Liver (tissue), 9 donors: ENCODE results near the gene CRHR1. TPM values are rescaled to one million over a fixed set of nuclear protein-coding genes. Genes with fewer than 3 reads are reported as not detected.

Experiments
- DNase-seq: peaks from one replicate; pipeline ENCODE4 v3.0.0-alpha.2; 2017; ENCODE audit warnings: low spot score
- H3K27ac ChIP-seq, 2 donors: one replicate each; pipeline ENCODE4 v1.7.0; 2013; ENCODE audit warnings: inconsistent platforms in 2 of 2, low read length in 2 of 2, control low read depth in 1 of 2, low read depth in 1 of 2, mild to moderate bottlenecking in 1 of 2
- H3K27me3 ChIP-seq, 4 donors: one replicate each; pipeline versions ENCODE4 v1.6.1 to v1.7.0; 2013; ENCODE audit warnings: low read length in 3 of 4, inconsistent platforms in 1 of 4, mild to moderate bottlenecking in 1 of 4, moderate library complexity in 1 of 4; ENCODE audit not compliant: control insufficient read depth in 4 of 4, insufficient read depth in 4 of 4
- H3K36me3 ChIP-seq, 4 donors: one replicate each; pipeline versions ENCODE4 v1.6.1 to v1.7.0; 2013; ENCODE audit warnings: low read length in 3 of 4, mild to moderate bottlenecking in 3 of 4, low read depth in 1 of 4, moderate library complexity in 1 of 4; ENCODE audit not compliant: control insufficient read depth in 4 of 4, insufficient read depth in 3 of 4
- H3K4me1 ChIP-seq, 4 donors: one replicate each; pipeline versions ENCODE4 v1.6.1 to v1.7.0; 2013; ENCODE audit warnings: low read length in 3 of 4, mild to moderate bottlenecking in 3 of 4, moderate library complexity in 1 of 4; ENCODE audit not compliant: control insufficient read depth in 4 of 4, insufficient read depth in 4 of 4
- H3K4me3 ChIP-seq, 3 donors: one replicate each; pipeline versions ENCODE4 v1.6.1 to v1.7.0; 2013; ENCODE audit warnings: low read length in 3 of 3, control low read depth in 1 of 3, low read depth in 1 of 3, mild to moderate bottlenecking in 1 of 3
- H3K9ac ChIP-seq, 2 donors: one replicate each; pipeline ENCODE4 v1.7.0; 2013; ENCODE audit warnings: low read length in 2 of 2, mild to moderate bottlenecking in 2 of 2, moderate library complexity in 2 of 2, control low read depth in 1 of 2, low read depth in 1 of 2
- H3K9me3 ChIP-seq, 4 donors: one replicate each; pipeline versions ENCODE4 v1.6.1 to v1.7.0; 2013; ENCODE audit warnings: low read length in 3 of 4; ENCODE audit not compliant: control insufficient read depth in 4 of 4
- FOXA1 ChIP-seq: IDR thresholded peaks from 2 replicates; pipeline ENCODE4 v1.6.1; 2016; ENCODE audit warnings: antibody characterized with exemption
- HNF4G ChIP-seq: IDR thresholded peaks from 2 replicates; pipeline ENCODE4 v1.6.1; 2016; ENCODE audit warnings: antibody characterized with exemption
- NR2F2 ChIP-seq: IDR thresholded peaks from 2 replicates; pipeline ENCODE4 v1.6.1; 2016; ENCODE audit warnings: antibody characterized with exemption
- SP1 ChIP-seq: IDR thresholded peaks from 2 replicates; pipeline ENCODE4 v1.6.1; 2018; ENCODE audit warnings: antibody characterized with exemption, mild to moderate bottlenecking
- TAF1 ChIP-seq: conservative IDR thresholded peaks from 2 replicates; pipeline ENCODE4 v1.6.1; 2016; ENCODE audit warnings: antibody characterized with exemption, mild to moderate bottlenecking
- WGBS: extraction: QIAGEN DNeasy Blood & Tissue Kit; methylation state at CpG from one replicate; pipeline ENCODE4 v1.1.7; 2013; 5-methylcytosine and 5-hydroxymethylcytosine counted together
- polyA plus RNA-seq, 2 donors: library from polyadenylated mRNA; stranded (reverse) in 1 of 2; unstranded in 1 of 2; fragments of 200-250 nt in 1 of 2; fragments of >200 nt in 1 of 2; fragmentation: Nextera tagmentation in 1 of 2; extraction: Ambion mirVana in 1 of 2; gene quantifications; one replicate each; pipeline versions ENCODE4 v1.2.1 to v1.2.3, GENCODE V29; 2013 to 2015
- total RNA-seq, 2 donors: library from RNA; depleted of rRNA; stranded (reverse); fragments of >200 nt; gene quantifications; one replicate each; pipeline ENCODE4 v1.2.3, GENCODE V29; 2014
- TF ChIP-seq, protein P1 (sequence below): IDR thresholded peaks from 2 replicates; pipeline ENCODE4 v1.6.1; 2016; ENCODE audit warnings: antibody characterized with exemption, mild to moderate bottlenecking
- TF ChIP-seq, protein P2 (sequence below): fragments of 150-350 bp; IDR thresholded peaks from 2 replicates; pipeline ENCODE4 v1.5.1; 2017; ENCODE audit warnings: improper control_type of control experiment, low read depth, low read length; ENCODE audit not compliant: missing input control
- TF ChIP-seq, protein P3 (sequence below): IDR thresholded peaks from 2 replicates; pipeline ENCODE4 v1.6.1; 2016; ENCODE audit warnings: antibody characterized with exemption
- donor health status: healthy.
- donor health status: healthy.
- donor health status: healthy.
- donor health status: healthy.
- donor health status: healthy.

The CRHR1 gene
- total and polyA plus RNA-seq, 4 donors: not detected

GRCh38 chr17:45777388-45777787 lies 6.7 kb upstream of the CRHR1 start:
- H3K4me3 ChIP-seq: no peak overlapping the region
- 73% methylated on average over 3 of the region's 3 CpGs for WGBS
- H3K27ac ChIP-seq: no peak overlapping the region
- no peak overlapping the region for H3K9ac ChIP-seq
- TF ChIP-seq FOXA1: no peak
- TF ChIP-seq, protein P1, sequence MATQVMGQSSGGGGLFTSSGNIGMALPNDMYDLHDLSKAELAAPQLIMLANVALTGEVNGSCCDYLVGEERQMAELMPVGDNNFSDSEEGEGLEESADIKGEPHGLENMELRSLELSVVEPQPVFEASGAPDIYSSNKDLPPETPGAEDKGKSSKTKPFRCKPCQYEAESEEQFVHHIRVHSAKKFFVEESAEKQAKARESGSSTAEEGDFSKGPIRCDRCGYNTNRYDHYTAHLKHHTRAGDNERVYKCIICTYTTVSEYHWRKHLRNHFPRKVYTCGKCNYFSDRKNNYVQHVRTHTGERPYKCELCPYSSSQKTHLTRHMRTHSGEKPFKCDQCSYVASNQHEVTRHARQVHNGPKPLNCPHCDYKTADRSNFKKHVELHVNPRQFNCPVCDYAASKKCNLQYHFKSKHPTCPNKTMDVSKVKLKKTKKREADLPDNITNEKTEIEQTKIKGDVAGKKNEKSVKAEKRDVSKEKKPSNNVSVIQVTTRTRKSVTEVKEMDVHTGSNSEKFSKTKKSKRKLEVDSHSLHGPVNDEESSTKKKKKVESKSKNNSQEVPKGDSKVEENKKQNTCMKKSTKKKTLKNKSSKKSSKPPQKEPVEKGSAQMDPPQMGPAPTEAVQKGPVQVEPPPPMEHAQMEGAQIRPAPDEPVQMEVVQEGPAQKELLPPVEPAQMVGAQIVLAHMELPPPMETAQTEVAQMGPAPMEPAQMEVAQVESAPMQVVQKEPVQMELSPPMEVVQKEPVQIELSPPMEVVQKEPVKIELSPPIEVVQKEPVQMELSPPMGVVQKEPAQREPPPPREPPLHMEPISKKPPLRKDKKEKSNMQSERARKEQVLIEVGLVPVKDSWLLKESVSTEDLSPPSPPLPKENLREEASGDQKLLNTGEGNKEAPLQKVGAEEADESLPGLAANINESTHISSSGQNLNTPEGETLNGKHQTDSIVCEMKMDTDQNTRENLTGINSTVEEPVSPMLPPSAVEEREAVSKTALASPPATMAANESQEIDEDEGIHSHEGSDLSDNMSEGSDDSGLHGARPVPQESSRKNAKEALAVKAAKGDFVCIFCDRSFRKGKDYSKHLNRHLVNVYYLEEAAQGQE: peak; percentile 34
- TF ChIP-seq, protein P2, sequence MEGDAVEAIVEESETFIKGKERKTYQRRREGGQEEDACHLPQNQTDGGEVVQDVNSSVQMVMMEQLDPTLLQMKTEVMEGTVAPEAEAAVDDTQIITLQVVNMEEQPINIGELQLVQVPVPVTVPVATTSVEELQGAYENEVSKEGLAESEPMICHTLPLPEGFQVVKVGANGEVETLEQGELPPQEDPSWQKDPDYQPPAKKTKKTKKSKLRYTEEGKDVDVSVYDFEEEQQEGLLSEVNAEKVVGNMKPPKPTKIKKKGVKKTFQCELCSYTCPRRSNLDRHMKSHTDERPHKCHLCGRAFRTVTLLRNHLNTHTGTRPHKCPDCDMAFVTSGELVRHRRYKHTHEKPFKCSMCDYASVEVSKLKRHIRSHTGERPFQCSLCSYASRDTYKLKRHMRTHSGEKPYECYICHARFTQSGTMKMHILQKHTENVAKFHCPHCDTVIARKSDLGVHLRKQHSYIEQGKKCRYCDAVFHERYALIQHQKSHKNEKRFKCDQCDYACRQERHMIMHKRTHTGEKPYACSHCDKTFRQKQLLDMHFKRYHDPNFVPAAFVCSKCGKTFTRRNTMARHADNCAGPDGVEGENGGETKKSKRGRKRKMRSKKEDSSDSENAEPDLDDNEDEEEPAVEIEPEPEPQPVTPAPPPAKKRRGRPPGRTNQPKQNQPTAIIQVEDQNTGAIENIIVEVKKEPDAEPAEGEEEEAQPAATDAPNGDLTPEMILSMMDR: no peak
- no peaks in the 10 kb centered on the region for H3K4me1 ChIP-seq
- H3K27me3 ChIP-seq: peaks cover 0 to 7% (median 2%) of the 10 kb centered on the region in 4 donors
- no peaks in the 10 kb centered on the region for H3K9me3 ChIP-seq
- DNase-seq: no peak
- no peaks in the 10 kb centered on the region for H3K36me3 ChIP-seq

- H3K27me3 ChIP-seq: peaks cover 5 to 16% (median 8%) of the 10 kb centered on the region in 4 donors
- H3K4me3 ChIP-seq: no peak overlapping the region
- WGBS: 85% methylated on average over 5 of the region's 5 CpGs
- peaks cover 11 to 23% (median 15%) of the 10 kb centered on the region in 4 donors for H3K4me1 ChIP-seq
- H3K9me3 ChIP-seq: no peaks in the 10 kb centered on the region
- no peak overlapping the region for H3K27ac ChIP-seq
- DNase-seq: no peak
- no peak overlapping the region for H3K9ac ChIP-seq
- TF ChIP-seq, protein P3, sequence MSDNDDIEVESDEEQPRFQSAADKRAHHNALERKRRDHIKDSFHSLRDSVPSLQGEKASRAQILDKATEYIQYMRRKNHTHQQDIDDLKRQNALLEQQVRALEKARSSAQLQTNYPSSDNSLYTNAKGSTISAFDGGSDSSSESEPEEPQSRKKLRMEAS: no peak
- no peak for TF ChIP-seq FOXA1
- TF ChIP-seq, protein P1: no peak
- TF ChIP-seq TAF1: no peak
- TF ChIP-seq SP1: no peak
- no peak for TF ChIP-seq HNF4G
- TF ChIP-seq NR2F2: no peak
- no peaks in the 10 kb centered on the region for H3K36me3 ChIP-seq
Observed at GRCh38 chr17:45780921-45781320, 3.2 kb upstream of the CRHR1 start.
